HuH-7 (cell line): ENCODE measurements around the gene THEM4.

ENCODE experiments used
- DNase-seq: peaks from one replicate; pipeline ENCODE4 v3.0.0; 2011; ENCODE audit warnings: low spot score

The THEM4 gene

GRCh38 chr1:151834239-151834638 is 75.1 kb downstream of the THEM4 start:
- no peak for DNase-seq

GRCh38 chr1:151833172-151833900 is 76.0 kb downstream of the THEM4 start:
- no peak for DNase-seq

DNA sequence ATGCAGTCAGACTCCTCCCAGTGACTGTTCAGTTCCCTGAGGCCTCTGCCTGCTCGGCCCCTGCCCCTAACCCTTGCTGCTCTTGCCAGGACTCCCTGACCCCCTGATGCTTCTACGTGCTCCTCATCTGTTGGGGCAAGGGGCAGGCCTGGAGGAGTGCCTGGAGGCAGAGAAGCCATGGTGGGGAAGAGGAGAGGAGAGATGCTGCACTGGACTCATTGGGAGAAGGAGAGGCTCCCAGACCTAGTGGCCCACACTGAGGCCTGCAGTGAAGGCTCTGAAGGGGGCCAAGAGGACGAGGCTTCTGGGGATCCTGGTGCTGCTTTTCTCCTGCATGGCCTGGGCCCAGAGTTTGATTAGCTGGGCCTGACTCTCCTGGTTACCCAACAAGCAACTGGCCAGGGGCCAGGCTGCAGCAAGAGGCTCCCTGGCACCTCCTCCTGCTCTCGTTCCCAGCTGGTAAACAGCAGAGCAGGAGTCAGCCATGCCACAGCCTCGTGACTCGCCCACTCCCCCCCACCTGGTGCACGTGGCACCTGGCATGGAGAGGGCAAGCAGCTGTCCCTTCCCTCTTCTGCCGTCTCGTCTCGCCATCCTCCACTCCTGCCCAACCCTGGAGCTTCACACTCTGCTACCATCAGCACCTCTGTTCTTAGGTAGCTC is 76.9 kb downstream of the THEM4 start:
- DNase-seq = no peak

DNA sequence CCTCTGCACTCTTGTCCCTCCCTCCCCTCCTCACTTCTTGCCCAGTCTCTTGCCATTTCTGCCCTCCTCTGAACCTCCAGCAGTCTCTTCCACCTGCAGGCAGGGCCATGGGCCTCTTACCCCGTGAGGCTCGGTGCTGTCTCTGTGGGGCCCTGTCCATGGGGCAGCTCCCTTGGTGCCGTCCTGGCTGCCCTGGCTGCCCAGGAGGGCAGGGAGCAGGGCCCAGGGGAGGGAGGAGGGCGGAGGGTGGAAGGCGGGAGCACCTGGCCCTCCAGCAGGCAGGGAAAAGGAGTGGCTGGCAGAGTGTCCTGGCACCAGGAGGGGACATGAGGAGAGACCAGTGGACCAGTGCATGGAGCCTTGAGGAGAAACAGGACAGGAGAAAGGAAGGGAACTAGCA is 77.7 kb downstream of the THEM4 start, which contains the start of gene RORC:
RORC (minus strand) TSS at position 198 of the 400 bp plus-strand sequence; CDS start at position 160, 38 bp downstream.
- no peak for DNase-seq

DNA sequence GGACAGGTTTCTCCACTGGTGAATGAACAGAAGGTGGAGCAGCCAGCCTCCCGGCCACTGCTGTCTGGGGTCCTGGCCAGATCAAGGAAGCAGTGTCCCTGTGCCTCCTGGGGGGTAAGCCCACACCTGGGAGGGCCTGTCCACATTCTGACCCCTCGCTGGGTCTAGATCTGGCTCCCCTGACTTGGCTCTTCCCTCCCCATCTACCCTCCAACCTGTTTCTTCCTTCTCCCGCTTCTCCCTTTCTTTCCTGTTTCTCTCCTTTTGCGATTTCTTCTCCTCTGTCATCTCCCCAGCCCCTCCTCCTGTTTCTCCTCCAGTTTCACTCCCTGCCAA is 78.1 kb downstream of the THEM4 start:
- no peak for DNase-seq

- no peak for DNase-seq
Measured at GRCh38 chr1:151830055-151830454, 79.3 kb downstream of the THEM4 start.

DNA sequence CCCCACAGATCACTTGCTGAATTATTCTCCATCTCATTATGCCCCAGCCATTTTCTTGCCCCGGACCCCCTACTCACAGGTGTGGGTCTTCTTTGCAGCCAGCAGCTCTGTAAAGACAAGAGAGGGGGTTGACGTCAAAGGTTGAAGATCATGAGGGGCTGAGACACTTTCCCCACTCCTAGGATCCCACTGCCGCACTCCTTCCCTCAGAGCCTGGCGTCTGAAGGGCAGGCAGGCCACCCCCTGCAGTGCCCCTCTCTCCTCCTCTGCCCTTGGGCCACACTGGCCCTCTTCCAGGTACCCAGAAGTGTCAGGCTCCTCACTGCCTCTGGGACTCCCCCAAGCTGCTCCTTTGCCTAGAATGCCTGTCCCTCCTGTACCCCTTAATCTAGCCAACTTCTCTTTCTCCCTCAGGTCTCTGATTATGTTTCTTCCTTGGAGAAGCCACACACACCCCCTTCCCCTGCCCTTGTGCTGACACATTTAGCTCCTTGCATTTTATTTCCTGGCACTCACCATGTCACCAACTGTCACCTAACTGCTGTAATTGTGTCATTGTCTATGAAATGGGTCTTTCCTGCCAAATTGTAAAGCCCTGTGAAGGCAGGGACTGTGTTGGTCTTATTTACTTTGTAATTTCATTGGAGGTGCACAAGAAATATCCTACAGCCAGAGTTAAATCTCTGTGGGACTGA is 79.8 kb downstream of the THEM4 start:
- DNase-seq = no peak

- no peak for DNase-seq
Measured at GRCh38 chr1:151828921-151829320, 80.4 kb downstream of the THEM4 start.

- no peak for DNase-seq
Measured at GRCh38 chr1:151827853-151828252, 81.5 kb downstream of the THEM4 start.

DNA sequence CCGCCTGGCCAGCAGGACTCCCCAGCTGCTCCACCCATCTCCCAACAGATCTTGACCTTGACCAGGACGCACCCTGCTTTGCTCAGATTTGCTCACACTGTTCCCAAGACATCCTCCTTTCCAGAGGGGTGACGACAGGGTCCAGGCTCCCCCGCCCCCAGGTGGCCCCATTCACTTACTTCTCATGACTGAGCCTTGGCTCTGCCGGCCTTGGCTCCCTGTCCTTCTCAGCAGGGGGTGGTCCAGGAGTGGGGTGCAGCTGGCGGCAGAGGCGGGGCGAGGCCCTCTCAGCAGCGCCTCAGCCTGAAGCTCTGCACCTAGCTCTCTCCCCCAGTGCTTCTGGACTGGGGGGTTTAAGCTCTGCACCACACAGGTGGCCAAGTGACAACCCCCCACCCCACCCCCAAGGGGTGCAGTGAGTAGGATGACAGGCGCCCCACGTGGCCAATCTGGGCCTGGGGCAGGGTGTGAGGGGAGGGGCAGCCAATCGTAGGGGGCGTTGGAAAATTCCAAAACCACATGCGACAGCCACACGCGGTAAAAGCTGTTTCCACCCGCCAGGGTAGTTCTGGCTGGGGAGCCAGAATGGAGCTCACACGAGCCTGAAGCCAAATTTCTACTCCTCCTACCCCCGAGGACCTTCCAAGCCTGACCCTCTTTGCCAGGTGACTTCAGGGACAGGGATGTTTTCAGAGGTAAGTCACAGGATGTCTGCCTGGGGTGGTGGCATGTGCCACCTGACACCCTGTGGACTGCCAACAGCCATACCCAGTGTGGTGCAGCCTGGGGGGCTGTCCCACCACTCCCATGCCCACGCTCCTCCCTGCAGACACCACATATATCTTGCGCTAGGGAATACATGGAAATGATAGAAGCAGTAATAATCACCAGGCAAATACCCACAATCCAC is 83.3 kb downstream of the THEM4 start:
- DNase-seq = no peak

DNA sequence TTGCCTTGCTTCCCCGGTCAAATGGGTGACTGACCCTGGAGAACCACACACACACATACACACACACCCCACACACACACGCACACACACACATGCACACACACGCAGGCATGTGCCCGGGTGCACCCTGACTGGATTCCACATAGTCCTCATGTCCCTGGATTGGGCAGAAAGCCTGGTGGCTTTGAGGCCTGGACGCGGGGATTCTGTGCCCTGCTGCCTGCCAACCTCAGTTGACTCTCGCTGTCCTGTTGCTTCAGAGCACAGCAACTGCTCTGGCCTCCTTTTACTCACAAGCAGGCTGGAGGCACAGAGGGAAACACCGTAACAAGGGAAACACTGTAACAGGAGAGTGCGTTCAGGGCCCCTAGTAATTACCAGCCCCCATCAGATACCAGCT is 84.1 kb downstream of the THEM4 start:
- no peak for DNase-seq
